Measurements from ENCODE around the gene WIF1.

GRCh38 chr12:65084579-65084978 is 36.5 kb downstream of the WIF1 start:
- no peak for TF ChIP-seq CTCF (conservative IDR thresholded peaks at IDR 0.05; ENCODE audit: low read length)
- TF ChIP-seq EZH2phosphoT487 (IDR thresholded peaks at IDR 0.05; ENCODE audit: borderline replicate concordance): no peak
